Activated CD8-positive, alpha-beta T cell treated with anti-CD3 and anti-CD28 coated beads for 36 hours (primary cell): ENCODE data around the gene PLEKHM3. TPM values are rescaled to one million over a fixed set of nuclear protein-coding genes. Genes with fewer than 3 reads are reported as not detected.
"Not testable (repeated sequence)": the region's sequence is repeated elsewhere in the genome, so short reads cannot be mapped to it uniquely, and the experiment has no call there.

Experiments used
- ATAC-seq: fragments of 200-7000 bp; cut with Tn5 transposase; one replicate; pipeline ENCODE4 v1.10.0; 2021; ENCODE audit warnings: mild to moderate bottlenecking, moderate library complexity
- CTCF ChIA-PET: fragments of 350-600 bp; sonication (Branson Sonifier 250); formaldehyde crosslinking; loops from one replicate; lab custom pipeline; 2021; ENCODE audit warnings: antibody characterized with exemption; lab: Charles Lee
- POLR2A ChIA-PET: fragments of 350-600 bp; sonication (Branson Sonifier 250); formaldehyde crosslinking; loops from one replicate; lab custom pipeline; 2021; ENCODE audit warnings: antibody characterized with exemption; lab: Charles Lee
- DNase-seq: peaks from one replicate; pipeline ENCODE4 v3.0.0-alpha.2; 2020
- H3K27ac Mint-ChIP-seq: one replicate; pipeline ENCODE4 v1.8.0; 2021; ENCODE audit warnings: mild to moderate bottlenecking, mixed read lengths
- H3K27me3 Mint-ChIP-seq: one replicate; pipeline ENCODE4 v1.8.0; 2021; ENCODE audit warnings: mixed read lengths
- H3K36me3 Mint-ChIP-seq: one replicate; pipeline ENCODE4 v1.8.0; 2021; ENCODE audit warnings: low read depth, mixed read lengths
- H3K4me1 Mint-ChIP-seq: one replicate; pipeline ENCODE4 v1.8.0; 2021; ENCODE audit warnings: low read depth, mixed read lengths
- H3K4me3 Mint-ChIP-seq: one replicate; pipeline ENCODE4 v1.8.0; 2021; ENCODE audit warnings: mild to moderate bottlenecking, moderate library complexity, mixed read lengths
- H3K9me3 Mint-ChIP-seq: one replicate; pipeline ENCODE4 v1.8.0; 2021; ENCODE audit warnings: mixed read lengths
- CTCF ChIP-seq: fragments of 200-600 bp; IDR thresholded peaks from one replicate; pipeline ENCODE4 v1.8.0; 2022; ENCODE audit warnings: antibody characterized with exemption, mild to moderate bottlenecking
- intact Hi-C: fragments of 100-400 bp; cut with micrococcal nuclease; formaldehyde crosslinking; loops from one replicate; pipeline ENCODE4 v1.10.0; 2022
- total RNA-seq, 2 experiments: library from RNA; stranded (reverse); gene quantifications; one replicate each; pipeline ENCODE4 v1.2.3, GENCODE V29; 2021

PLEKHM3 gene
- total RNA-seq, 2 experiments from 2014 or later, result 4.5 to 4.7 TPM

- Mint-ChIP-seq H3K27me3 (peaks cover 3% of the 10 kb centered on the region), H3K27ac (no peak overlapping the region), H3K4me3 (no peak overlapping the region), H3K36me3 (no peaks in the 10 kb centered on the region), H3K9me3 (no peaks in the 10 kb centered on the region), H3K4me1 (peaks cover 4% of the 10 kb centered on the region)
- no peak for TF ChIP-seq CTCF
- ChIA-PET CTCF (interaction anchor here (1.3 kb wide), 1 partner anchor 228 kb away, joined by 6 read pairs; no protein-coding TSS in a partner anchor), POLR2A (no interaction called here)
- DNase-seq (no peak), ATAC-seq (no peak)
- intact Hi-C loops, result no loop called here
Observed at GRCh38 chr2:207812726-207813080, 212.6 kb downstream of the PLEKHM3 start.

- H3K4me3 Mint-ChIP-seq, result no peak overlapping the region
- TF ChIP-seq CTCF, result no peak
- no peak for ATAC-seq
- peaks cover 7% of the 10 kb centered on the region for H3K4me1 Mint-ChIP-seq
- no peaks in the 10 kb centered on the region for H3K36me3 Mint-ChIP-seq
- intact Hi-C loops, result no loop called here
- H3K27ac Mint-ChIP-seq, result no peak overlapping the region
- peaks cover 5% of the 10 kb centered on the region for H3K27me3 Mint-ChIP-seq
- POLR2A ChIA-PET, result no interaction called here
- no peaks in the 10 kb centered on the region for H3K9me3 Mint-ChIP-seq
- CTCF ChIA-PET, result interaction anchor here (0.7 to 1.0 kb wide), 2 partner anchors 280 to 364 kb away, joined by 3 read pairs; no protein-coding TSS in a partner anchor
- DNase-seq, result no peak
Observed at GRCh38 chr2:207812058-207812725, 213.1 kb downstream of the PLEKHM3 start.

DNA sequence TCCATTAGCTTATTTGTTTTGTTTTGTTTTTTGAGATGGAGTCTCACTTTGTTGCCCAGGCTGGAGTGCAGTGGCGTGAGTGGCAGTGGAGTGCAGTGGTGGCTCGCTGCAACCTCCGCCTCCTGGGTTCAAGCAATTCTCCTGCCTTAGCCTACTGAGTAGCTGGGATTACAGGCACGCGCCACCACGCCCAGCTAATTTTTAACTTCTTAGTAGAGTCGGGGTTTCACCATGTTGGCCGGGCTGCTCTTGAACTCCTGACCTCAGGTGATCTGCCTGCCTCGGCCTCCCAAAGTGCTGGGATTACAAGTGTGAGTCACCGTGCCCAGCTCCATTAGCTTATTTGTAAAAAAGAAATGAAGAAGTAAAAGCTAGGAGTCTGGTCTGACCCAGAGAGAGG is 213.7 kb downstream of the PLEKHM3 start:
- POLR2A ChIA-PET, result interaction anchor here (0.6 kb wide), 1 partner anchor 198 kb away, joined by 3 read pairs; no protein-coding TSS in a partner anchor
- CTCF ChIA-PET, result interaction anchor here (0.7 to 1.0 kb wide), 2 partner anchors 280 to 365 kb away, joined by 3 read pairs; no protein-coding TSS in a partner anchor

DNA sequence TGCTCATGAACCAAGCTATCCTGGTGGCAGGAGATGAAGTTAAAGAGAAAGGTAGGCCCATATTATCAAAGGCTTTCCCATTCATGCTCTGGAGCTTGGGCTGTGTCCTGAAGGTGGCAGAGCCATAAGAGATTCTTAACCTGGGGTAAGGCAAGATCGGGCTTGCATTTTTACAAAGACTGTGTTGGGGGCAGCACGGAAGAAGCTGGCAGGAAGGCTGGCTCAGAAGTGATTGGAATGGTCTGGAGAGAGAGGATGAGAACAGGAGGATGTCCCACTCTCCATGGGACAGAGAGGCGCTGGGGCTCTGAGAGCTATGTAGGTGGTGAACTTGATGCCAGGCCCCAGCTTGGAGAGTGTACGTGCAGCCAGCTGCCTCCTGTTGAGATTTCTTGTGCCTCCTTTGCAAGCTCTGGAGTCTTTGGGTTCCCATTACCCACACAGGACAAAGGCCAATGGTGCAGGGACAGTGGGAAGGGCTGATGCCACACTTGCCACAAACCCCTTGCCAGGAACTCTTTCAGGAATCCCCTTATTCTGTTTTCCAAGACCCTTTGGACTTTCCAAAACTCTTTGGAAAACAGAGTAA is 215.0 kb downstream of the PLEKHM3 start:
- ATAC-seq, result no peak
- H3K27ac Mint-ChIP-seq, result no peak overlapping the region

More for the DNA sequence above, 213.7 kb downstream of the PLEKHM3 start:
- H3K36me3 Mint-ChIP-seq, H3K27me3 Mint-ChIP-seq, ATAC-seq, DNase-seq, H3K4me3 Mint-ChIP-seq, H3K9me3 Mint-ChIP-seq, intact Hi-C loops, H3K27ac Mint-ChIP-seq, H3K4me1 Mint-ChIP-seq: not testable (repeated sequence)

DNA sequence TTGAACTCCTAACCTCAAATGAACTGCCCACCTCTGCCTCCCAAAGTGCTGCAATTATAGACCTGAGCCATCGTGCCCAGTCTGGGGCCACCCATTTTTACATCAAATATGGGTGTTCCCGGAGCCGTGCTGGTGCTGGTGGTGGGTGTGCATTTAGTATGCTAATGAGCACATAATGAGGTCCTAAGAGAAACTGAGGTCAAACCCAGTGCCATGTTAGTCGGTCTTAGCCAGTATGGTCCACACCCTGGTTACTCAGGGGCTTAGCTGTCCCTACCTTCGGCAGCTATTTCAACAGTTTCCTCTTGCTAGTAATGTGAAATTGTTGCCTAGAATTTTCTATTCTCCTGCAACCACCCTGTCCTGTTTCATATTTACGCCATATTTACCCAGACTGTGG is 217.2 kb downstream of the PLEKHM3 start:
- ATAC-seq (no peak), DNase-seq (no peak)
- no peak for TF ChIP-seq CTCF
- intact Hi-C loops, result no loop called here
- H3K4me1 Mint-ChIP-seq, result peaks cover 3% of the 10 kb centered on the region
- no peak overlapping the region for H3K4me3 Mint-ChIP-seq
- H3K36me3 Mint-ChIP-seq, result no peaks in the 10 kb centered on the region
- H3K9me3 Mint-ChIP-seq, result no peaks in the 10 kb centered on the region
- H3K27me3 Mint-ChIP-seq, result peaks cover 5% of the 10 kb centered on the region
- ChIA-PET POLR2A (no interaction called here), CTCF (no interaction called here)
- H3K27ac Mint-ChIP-seq, result no peak overlapping the region

More for the DNA sequence above, 215.0 kb downstream of the PLEKHM3 start:
- no peak for TF ChIP-seq CTCF
- H3K4me3 Mint-ChIP-seq, result no peak overlapping the region
- no peaks in the 10 kb centered on the region for H3K9me3 Mint-ChIP-seq
- no peak for DNase-seq
- peaks cover 5% of the 10 kb centered on the region for H3K27me3 Mint-ChIP-seq
- intact Hi-C loops, result no loop called here
- ChIA-PET CTCF (no interaction called here), POLR2A (no interaction called here)
- H3K36me3 Mint-ChIP-seq, result no peaks in the 10 kb centered on the region
- peaks cover 7% of the 10 kb centered on the region for H3K4me1 Mint-ChIP-seq
